ENCODE data around the gene PHF21B.

DNA sequence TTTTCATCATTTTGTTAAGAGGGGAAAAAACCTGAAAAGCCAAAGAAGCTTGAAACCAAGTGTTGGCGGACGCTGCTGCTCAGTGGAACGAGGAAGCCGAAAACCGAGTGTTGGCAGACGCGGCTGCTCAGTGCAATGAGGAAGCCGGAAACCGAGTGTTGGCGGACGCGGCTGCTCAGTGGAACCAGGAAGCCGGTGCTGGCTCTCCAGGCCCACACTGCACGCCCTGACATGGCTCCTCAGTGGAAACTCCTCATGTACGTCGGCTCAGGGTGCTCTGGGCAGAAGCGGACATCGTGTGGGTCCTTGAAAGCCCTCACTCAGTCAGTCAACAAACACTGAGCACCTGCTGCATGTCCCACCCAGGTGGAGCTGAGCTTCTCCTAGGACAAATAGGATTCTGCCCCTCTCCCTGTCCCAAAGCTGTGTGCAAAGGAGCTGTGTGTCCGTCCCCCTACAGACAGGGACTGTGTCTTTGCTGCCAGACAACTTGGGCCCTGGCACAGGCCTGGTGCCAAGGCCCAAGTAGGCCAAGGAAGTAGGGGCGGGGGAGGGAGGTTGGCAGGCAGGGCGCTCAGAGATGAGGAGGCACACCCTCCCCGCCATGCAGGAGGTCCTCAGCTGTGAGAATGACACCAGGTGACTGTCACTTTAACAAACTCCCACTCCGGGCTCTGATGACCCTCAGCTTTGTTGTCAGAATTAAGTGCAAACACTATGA is 37.3 kb downstream of the PHF21B start:
- TF ChIP-seq, protein P1, sequence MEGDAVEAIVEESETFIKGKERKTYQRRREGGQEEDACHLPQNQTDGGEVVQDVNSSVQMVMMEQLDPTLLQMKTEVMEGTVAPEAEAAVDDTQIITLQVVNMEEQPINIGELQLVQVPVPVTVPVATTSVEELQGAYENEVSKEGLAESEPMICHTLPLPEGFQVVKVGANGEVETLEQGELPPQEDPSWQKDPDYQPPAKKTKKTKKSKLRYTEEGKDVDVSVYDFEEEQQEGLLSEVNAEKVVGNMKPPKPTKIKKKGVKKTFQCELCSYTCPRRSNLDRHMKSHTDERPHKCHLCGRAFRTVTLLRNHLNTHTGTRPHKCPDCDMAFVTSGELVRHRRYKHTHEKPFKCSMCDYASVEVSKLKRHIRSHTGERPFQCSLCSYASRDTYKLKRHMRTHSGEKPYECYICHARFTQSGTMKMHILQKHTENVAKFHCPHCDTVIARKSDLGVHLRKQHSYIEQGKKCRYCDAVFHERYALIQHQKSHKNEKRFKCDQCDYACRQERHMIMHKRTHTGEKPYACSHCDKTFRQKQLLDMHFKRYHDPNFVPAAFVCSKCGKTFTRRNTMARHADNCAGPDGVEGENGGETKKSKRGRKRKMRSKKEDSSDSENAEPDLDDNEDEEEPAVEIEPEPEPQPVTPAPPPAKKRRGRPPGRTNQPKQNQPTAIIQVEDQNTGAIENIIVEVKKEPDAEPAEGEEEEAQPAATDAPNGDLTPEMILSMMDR (conservative IDR thresholded peaks at IDR 0.05 in 1 of 2, IDR thresholded peaks at IDR 0.05 in 1 of 2; ENCODE audit: extremely low read depth in 1 of 2, insufficient read depth in 1 of 2, low read depth in 1 of 2, low read length in 2 of 2) = no peak
- TF ChIP-seq EZH2 (IDR thresholded peaks at IDR 0.05; ENCODE audit: borderline replicate concordance, low read length) = no peak
